ENCODE data around the gene NRARP. TPM values are rescaled to one million over a fixed set of nuclear protein-coding genes. Genes with fewer than 3 reads are reported as not detected.

The NRARP gene
- total and polyA plus RNA-seq, 2 experiments from 2014 or later: 4.0 to 55.1 TPM

DNA sequence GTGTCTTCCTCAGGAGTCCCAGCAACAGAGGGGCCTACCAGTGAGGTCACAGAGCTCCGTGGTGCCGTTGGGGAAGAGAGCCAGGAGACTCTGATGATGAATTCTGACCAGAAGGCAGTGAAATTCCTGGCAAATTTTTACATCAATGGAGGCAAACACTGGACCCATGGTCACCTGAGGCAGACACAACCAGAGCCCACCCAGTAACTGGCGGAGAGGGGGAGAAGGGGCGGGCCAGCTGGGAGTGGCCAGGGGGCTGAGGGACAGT, 50.9 kb downstream of the NRARP start, which contains the start of gene STPG3 (continued):
- TF ChIP-seq STAT1 (IDR thresholded peaks at IDR 0.05; ENCODE audit: unreplicated experiment) (no peak), NANOG (IDR thresholded peaks at IDR 0.05; ENCODE audit: borderline replicate concordance) (no peak), EZH2 (IDR thresholded peaks at IDR 0.05; ENCODE audit: low read depth, unreplicated experiment) (no peak)
- TF ChIP-seq, protein P1, sequence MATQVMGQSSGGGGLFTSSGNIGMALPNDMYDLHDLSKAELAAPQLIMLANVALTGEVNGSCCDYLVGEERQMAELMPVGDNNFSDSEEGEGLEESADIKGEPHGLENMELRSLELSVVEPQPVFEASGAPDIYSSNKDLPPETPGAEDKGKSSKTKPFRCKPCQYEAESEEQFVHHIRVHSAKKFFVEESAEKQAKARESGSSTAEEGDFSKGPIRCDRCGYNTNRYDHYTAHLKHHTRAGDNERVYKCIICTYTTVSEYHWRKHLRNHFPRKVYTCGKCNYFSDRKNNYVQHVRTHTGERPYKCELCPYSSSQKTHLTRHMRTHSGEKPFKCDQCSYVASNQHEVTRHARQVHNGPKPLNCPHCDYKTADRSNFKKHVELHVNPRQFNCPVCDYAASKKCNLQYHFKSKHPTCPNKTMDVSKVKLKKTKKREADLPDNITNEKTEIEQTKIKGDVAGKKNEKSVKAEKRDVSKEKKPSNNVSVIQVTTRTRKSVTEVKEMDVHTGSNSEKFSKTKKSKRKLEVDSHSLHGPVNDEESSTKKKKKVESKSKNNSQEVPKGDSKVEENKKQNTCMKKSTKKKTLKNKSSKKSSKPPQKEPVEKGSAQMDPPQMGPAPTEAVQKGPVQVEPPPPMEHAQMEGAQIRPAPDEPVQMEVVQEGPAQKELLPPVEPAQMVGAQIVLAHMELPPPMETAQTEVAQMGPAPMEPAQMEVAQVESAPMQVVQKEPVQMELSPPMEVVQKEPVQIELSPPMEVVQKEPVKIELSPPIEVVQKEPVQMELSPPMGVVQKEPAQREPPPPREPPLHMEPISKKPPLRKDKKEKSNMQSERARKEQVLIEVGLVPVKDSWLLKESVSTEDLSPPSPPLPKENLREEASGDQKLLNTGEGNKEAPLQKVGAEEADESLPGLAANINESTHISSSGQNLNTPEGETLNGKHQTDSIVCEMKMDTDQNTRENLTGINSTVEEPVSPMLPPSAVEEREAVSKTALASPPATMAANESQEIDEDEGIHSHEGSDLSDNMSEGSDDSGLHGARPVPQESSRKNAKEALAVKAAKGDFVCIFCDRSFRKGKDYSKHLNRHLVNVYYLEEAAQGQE (IDR thresholded peaks at IDR 0.05; ENCODE audit: unreplicated experiment): no peak
- TF ChIP-seq, protein P2, sequence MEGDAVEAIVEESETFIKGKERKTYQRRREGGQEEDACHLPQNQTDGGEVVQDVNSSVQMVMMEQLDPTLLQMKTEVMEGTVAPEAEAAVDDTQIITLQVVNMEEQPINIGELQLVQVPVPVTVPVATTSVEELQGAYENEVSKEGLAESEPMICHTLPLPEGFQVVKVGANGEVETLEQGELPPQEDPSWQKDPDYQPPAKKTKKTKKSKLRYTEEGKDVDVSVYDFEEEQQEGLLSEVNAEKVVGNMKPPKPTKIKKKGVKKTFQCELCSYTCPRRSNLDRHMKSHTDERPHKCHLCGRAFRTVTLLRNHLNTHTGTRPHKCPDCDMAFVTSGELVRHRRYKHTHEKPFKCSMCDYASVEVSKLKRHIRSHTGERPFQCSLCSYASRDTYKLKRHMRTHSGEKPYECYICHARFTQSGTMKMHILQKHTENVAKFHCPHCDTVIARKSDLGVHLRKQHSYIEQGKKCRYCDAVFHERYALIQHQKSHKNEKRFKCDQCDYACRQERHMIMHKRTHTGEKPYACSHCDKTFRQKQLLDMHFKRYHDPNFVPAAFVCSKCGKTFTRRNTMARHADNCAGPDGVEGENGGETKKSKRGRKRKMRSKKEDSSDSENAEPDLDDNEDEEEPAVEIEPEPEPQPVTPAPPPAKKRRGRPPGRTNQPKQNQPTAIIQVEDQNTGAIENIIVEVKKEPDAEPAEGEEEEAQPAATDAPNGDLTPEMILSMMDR (conservative IDR thresholded peaks at IDR 0.05; ENCODE audit: low read depth in 2 of 2): no peak

DNA sequence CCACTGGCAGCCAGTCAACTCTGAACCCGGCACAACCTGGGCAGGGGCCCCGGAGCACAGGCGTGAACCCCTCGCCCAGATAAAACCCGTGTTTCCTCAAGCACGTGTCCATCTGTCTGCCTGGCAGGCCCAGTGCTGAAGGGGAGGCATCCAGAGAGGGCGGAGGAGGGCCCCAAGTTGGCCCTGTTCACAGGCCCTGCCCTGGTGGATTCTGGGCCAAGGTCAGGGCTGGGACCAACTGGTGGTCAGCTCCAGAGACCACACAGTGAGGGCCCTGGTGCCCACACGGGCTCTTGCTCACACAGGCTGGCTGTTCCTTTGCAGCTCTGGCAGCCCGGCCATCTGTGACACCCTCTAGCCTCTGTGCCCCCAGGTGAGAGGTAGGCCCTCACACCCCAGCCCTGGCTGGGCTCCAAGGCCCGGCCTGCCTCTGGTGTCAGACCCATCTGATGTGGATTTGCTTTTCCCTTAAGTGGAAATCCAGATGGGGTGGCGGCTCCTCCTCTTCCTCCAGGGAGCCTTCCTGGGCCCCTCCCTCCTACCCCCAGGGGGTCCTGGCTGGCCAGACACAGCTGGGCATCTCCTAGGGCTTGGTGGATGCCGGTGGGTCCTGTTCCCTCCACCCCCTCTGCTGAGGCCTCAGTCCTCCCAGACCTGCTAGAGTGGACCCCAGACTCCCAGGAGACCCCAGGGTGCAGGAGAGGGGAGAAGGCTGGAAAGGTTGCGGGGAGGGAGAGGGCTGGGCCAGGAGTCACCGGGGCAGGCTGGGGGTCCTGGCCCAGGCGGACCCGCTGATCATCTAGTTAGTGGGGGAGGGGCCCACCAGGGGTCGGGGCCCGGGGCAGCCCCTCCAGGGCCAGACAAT, 51.5 kb downstream of the NRARP start:
- Histone ChIP-seq H2AFZ (no peak overlapping the region), H3K36me3 (ENCODE audit: insufficient read depth) (no peaks in the 10 kb centered on the region), H4K20me1 (replicated peaks; ENCODE audit: insufficient read depth) (no peaks in the 10 kb centered on the region), H3K9me2 (ENCODE audit: insufficient read depth) (no peaks in the 10 kb centered on the region), H3K4me1 (ENCODE audit: insufficient read depth) (peaks cover 8% of the 10 kb centered on the region; the same call in 1 of the 2 replicates), H3K27ac (ENCODE audit: low read depth) (no peak overlapping the region), H3F3A (replicated peaks; ENCODE audit: low read depth) (peaks cover 5% of the 10 kb centered on the region), H3K4me2 (no peak overlapping the region), H3K27me3 (ENCODE audit: insufficient read depth) (peaks cover 4% of the 10 kb centered on the region; the same call in 1 of the 2 replicates), H3K4me3 (no peak overlapping the region), H3K79me2 (replicated peaks; ENCODE audit: insufficient read depth) (peaks cover 1% of the 10 kb centered on the region)
- DNase-seq (ENCODE audit: low spot score) (no peak), ATAC-seq (no peak)
- H3K4me1 Mint-ChIP-seq: peaks cover 12% of the 10 kb centered on the region
- no peak overlapping the region for H3K4me3 Mint-ChIP-seq
- H3K27ac Mint-ChIP-seq: no peak overlapping the region
- H3K36me3 Mint-ChIP-seq (ENCODE audit: low read depth): no peaks in the 10 kb centered on the region
- H3K9me3 Mint-ChIP-seq: no peaks in the 10 kb centered on the region
- peaks cover 17% of the 10 kb centered on the region for H3K27me3 Mint-ChIP-seq (ENCODE audit: insufficient read depth, low read depth, poor library complexity)
- no peak for TF ChIP-seq POLR2AphosphoS5 (IDR thresholded peaks at IDR 0.05; ENCODE audit: low read depth)
- no peak for TF ChIP-seq NANOG (IDR thresholded peaks at IDR 0.05; ENCODE audit: borderline replicate concordance)
- no peak for TF ChIP-seq CREB1 (CRISPR knock-in tag; IDR thresholded peaks at IDR 0.05; ENCODE audit: low read depth)
- TF ChIP-seq EZH2phosphoT487 (IDR thresholded peaks at IDR 0.05; ENCODE audit: unreplicated experiment): no peak
- TF ChIP-seq, protein P1 (IDR thresholded peaks at IDR 0.05; ENCODE audit: unreplicated experiment): no peak
- TF ChIP-seq, protein P2 (conservative IDR thresholded peaks at IDR 0.05; ENCODE audit: low read depth in 2 of 2): no peak
- TF ChIP-seq STAT1 (IDR thresholded peaks at IDR 0.05; ENCODE audit: unreplicated experiment): no peak
- no peak for TF ChIP-seq JUNB (IDR thresholded peaks at IDR 0.05; ENCODE audit: unreplicated experiment)
